Activated CD8-positive, alpha-beta memory T cell treated with anti-CD3 and anti-CD28 coated beads, Interleukin-2, amount 10 ng/mL, durations not matched to agents 7 days and 5 days (primary cell): ENCODE results near the gene LRRC26. TPM values are rescaled to one million over a fixed set of nuclear protein-coding genes. Genes with fewer than 3 reads are reported as not detected.

ENCODE experiments used
- ATAC-seq: fragments of 150-1000 bp; cut with Tn5 transposase; one replicate; pipeline ENCODE4 v1.10.0; 2021; ENCODE audit warnings: moderate library complexity
- CTCF ChIA-PET: fragments of 350-600 bp; sonication (Branson Sonifier 250); formaldehyde crosslinking; loops from one replicate; lab custom pipeline; 2021; ENCODE audit warnings: antibody characterized with exemption; lab: Charles Lee
- DNase-seq: peaks from one replicate; pipeline ENCODE4 v3.0.0-alpha.2; 2020
- H3K27ac Mint-ChIP-seq: one replicate; pipeline ENCODE4 v1.8.0; 2021; ENCODE audit warnings: mild to moderate bottlenecking, mixed read lengths
- H3K27me3 Mint-ChIP-seq: one replicate; pipeline ENCODE4 v1.8.0; 2021; ENCODE audit warnings: mixed read lengths
- H3K36me3 Mint-ChIP-seq: one replicate; pipeline ENCODE4 v1.8.0; 2021; ENCODE audit warnings: mild to moderate bottlenecking, mixed read lengths
- H3K4me1 Mint-ChIP-seq: one replicate; pipeline ENCODE4 v1.8.0; 2021; ENCODE audit warnings: mixed read lengths
- H3K4me3 Mint-ChIP-seq: one replicate; pipeline ENCODE4 v1.8.0; 2021; ENCODE audit warnings: mild to moderate bottlenecking, moderate library complexity, mixed read lengths
- H3K9me3 Mint-ChIP-seq: one replicate; pipeline ENCODE4 v1.8.0; 2022; ENCODE audit warnings: low read depth, mixed read lengths
- total RNA-seq, 2 experiments: library from RNA; stranded (reverse); gene quantifications; one replicate each; pipeline ENCODE4 v1.2.3, GENCODE V29; 2021

LRRC26 gene
- total RNA-seq, 2 experiments from 2014 or later = 0.30 TPM; not detected in 1

DNA sequence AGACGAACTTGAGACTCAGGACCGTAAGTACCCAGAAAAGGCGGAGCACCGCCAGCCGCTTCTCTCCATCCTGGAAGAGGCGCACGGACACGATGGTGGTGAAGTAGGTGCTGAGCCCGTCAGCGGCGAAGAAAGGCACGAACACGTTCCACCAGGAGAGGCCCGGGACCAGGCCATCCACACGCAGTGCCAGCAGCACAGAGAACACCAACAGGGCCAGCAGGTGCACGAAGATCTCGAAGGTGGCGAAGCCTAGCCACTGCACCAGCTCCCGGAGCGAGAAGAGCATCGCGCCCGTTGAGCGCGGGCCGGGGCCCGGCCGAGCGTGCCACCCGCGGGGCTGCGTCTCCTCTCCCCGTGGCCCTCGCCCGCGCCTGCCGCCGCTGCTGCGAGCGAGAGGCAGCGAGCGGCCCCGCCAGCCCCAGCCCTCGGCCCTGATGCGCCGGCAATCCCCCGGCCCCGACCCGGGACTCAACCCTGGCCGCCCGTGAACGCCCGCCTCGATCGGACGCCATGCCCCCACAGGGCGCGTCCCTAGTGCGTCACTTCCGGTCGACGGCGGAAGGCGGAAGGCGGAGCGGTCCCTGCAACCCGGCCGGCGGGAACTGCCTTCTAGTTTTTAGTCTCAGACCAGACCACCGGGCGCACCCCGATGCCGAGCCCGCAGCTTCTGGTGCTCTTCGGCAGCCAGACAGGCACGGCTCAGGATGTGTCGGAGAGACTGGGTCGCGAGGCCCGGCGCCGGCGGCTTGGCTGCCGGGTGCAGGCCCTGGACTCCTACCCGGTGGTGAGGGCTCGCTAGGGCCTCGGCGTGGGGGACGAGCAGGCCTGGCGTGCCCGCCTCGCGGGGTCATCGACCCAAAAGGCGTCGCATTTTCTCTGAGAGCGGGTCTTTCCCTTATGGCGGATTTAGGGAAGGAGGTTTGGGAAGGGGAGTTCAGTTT, 35.5 kb upstream of the LRRC26 start, which contains the start of the genes NDOR1 and TMEM203:
Gene NDOR1, plus strand, starts transcription at position 575 of the 944 bp plus-strand sequence. Its CDS starts 78 bp downstream, at position 653.
Gene TMEM203, minus strand, starts transcription at position 523 of the 944 bp plus-strand sequence. Its CDS starts 234 bp downstream, at position 289.
- H3K36me3 Mint-ChIP-seq = peaks cover 16% of the 10 kb centered on the region
- H3K4me1 Mint-ChIP-seq = peaks cover 44% of the 10 kb centered on the region
- CTCF ChIA-PET = interaction anchor here (0.8 to 8.1 kb wide), 10 partner anchors 10 to 78 kb away, joined by 3 to 55 read pairs (median 6); partner anchors contain the start of genes ANAPC2, RNF224, SSNA1 and TUBB4B
- H3K4me3 Mint-ChIP-seq = peak within 1 kb of the TSS; percentile 96
- ATAC-seq (peak; percentile 67), DNase-seq (peak; percentile 96)
- no peaks in the 10 kb centered on the region for H3K9me3 Mint-ChIP-seq
- H3K27me3 Mint-ChIP-seq = no peaks in the 10 kb centered on the region
- peak within 1 kb of the TSS; percentile 94 for H3K27ac Mint-ChIP-seq

DNA sequence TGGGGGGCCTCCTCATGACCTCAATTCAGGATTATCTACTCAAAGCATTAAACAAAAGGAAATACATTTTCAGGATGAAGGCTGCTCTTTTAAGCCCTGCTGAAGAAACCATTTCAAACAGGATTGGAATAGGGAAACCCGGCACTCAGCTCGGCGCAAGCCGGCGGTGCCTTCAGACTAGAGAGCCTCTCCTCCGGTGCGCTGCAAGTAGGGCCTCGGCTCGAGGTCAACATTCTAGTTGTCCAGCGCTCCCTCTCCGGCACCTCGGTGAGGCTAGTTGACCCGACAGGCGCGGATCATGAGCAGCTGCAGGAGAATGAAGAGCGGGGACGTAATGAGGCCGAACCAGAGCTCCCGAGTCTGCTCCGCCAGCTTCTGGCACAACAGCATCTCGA, 34.9 kb upstream of the LRRC26 start:
- peak overlapping the region; percentile 96 for H3K4me3 Mint-ChIP-seq
- peaks cover 14% of the 10 kb centered on the region for H3K36me3 Mint-ChIP-seq
- H3K4me1 Mint-ChIP-seq = peaks cover 44% of the 10 kb centered on the region
- no peak for ATAC-seq
- H3K27ac Mint-ChIP-seq = peak overlapping the region; percentile 94
- CTCF ChIA-PET = interaction anchor here (0.8 to 8.1 kb wide), 9 partner anchors 9 to 77 kb away, joined by 3 to 55 read pairs (median 7); partner anchors contain the start of genes ANAPC2, RNF224, SSNA1 and TUBB4B
- DNase-seq = no peak
- H3K9me3 Mint-ChIP-seq = no peaks in the 10 kb centered on the region
- H3K27me3 Mint-ChIP-seq = no peaks in the 10 kb centered on the region

DNA sequence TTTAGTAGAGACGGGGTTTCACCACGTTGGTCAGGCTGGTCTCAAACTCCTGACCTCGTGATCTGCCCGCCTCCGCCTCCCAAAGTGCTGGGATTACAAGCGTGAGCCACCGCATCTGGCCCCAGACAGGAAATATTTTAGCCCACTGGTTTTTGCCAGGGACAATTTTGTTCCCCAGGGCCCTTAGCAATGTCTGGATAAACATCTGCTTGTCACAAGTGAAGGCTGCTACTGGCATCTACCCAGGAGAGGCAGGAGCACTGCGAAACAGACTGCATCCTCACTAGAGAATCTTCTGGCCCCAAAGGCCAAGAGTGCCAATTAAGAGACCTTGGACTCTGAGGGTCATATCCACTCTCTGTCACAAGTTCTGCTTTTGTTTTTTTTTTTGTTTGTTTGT, 33.1 kb upstream of the LRRC26 start:
- no peaks in the 10 kb centered on the region for H3K27me3 Mint-ChIP-seq
- no peak overlapping the region for H3K4me3 Mint-ChIP-seq
- no peak for DNase-seq
- H3K36me3 Mint-ChIP-seq = peaks cover 10% of the 10 kb centered on the region
- CTCF ChIA-PET = interaction anchor here (1.1 to 8.1 kb wide), 2 partner anchors 14 to 83 kb away, joined by 4 to 55 read pairs; partner anchors contain the start of genes ANAPC2 and SSNA1
- ATAC-seq = no peak
- H3K27ac Mint-ChIP-seq = no peak overlapping the region
- H3K4me1 Mint-ChIP-seq = peaks cover 48% of the 10 kb centered on the region
- H3K9me3 Mint-ChIP-seq = no peaks in the 10 kb centered on the region

DNA sequence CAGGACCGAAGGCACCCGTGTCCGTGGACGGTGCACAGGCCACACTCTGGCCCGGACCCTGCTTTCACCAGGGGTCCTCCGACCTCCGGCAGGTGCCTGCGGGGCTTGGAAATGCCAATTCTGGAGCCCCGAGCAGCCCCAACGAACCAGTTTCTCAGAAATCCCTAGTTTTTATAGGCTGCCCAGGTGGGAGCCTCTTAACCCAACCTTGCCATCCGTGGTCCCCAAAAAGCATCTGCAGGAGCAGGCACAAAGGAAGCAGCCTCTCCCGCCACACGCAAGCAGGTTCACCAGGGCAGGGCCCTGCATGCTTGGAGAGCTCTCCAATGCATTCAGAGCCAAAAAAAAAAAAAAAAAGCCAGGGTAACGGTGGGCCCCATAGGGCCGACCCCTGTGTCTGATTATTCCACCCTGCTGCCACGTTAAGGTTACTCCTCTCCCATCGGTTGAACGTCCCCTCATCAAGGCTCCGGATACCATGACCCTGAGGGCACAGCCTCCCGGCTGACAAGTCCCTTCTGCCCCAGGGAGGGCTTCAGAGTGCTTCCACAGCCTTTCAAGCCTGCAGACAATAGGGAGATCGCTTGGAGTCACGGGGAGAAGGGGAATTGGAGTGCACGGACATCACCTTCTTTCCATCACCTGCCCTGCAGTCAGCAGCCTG, 31.5 kb upstream of the LRRC26 start:
- ATAC-seq (no peak), DNase-seq (no peak)
- Mint-ChIP-seq H3K27me3 (no peaks in the 10 kb centered on the region), H3K27ac (peak overlapping the region; percentile 83), H3K9me3 (no peaks in the 10 kb centered on the region), H3K4me3 (peak overlapping the region; percentile 85), H3K36me3 (peaks cover 3% of the 10 kb centered on the region), H3K4me1 (peaks cover 35% of the 10 kb centered on the region)
- CTCF ChIA-PET = interaction anchor here (0.6 to 8.1 kb wide), 12 partner anchors 9 to 155 kb away, joined by 3 to 55 read pairs (median 4); partner anchors contain the start of genes ANAPC2, RNF208, SSNA1 and TUBB4B

DNA sequence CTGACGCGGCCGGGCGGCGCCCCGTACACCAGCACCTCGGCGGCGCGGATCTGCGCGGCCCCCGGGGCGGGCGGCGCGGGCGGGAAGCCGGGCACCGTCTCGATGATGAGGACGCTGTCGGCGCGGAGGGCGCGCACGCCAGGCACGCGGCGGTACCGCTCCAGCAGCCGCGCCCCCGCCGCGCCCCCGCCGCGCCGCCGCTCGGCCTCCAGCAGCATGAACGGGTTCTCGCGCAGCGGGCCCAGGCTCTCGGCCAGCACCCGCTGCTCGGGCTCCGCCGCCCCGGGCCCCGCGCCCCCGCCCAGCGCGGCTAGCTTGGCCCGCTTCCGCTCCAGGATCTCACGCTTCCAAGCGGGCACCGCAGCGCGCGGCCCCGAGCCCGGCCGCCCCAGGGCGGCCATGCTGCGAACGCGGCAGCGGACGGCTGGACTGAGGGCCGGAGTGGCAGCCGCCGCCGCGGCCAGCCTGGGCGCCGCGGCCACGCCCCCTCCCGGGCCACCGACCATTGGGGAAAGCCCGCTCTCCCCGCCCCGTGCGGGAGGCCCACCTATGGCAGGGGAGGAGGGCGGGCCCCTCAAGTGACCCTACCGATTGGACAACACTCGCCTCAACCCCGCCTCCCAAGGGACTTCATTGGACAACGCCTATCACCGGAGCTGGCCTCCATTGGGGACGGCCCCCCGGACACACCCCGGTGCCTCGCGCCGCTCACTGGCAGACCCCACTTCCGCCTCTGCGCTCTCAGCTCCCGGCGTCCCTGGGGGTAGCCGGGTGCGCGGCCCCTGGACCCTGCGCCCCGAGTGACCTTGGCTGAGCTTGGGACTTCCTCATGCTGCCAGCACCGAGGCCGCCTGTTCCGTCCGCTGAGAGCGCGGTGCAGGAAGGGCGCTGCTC, 30.7 kb upstream of the LRRC26 start, which contains the start of gene TPRN:
Gene TPRN, minus strand, starts transcription at position 431 of the 894 bp plus-strand sequence. Its CDS starts 30 bp downstream, at position 401.
- H3K27me3 Mint-ChIP-seq = no peaks in the 10 kb centered on the region
- peak within 1 kb of the TSS; percentile 85 for H3K4me3 Mint-ChIP-seq
- no peaks in the 10 kb centered on the region for H3K9me3 Mint-ChIP-seq
- peaks cover 31% of the 10 kb centered on the region for H3K4me1 Mint-ChIP-seq
- CTCF ChIA-PET = interaction anchor here (0.6 to 8.1 kb wide), 12 partner anchors 8 to 154 kb away, joined by 3 to 55 read pairs (median 4); partner anchors contain the start of genes ANAPC2, RNF208, SSNA1 and TUBB4B
- peak; percentile 100 for DNase-seq
- ATAC-seq = peak; percentile 95
- H3K27ac Mint-ChIP-seq = peak within 1 kb of the TSS; percentile 83
- peaks cover 3% of the 10 kb centered on the region for H3K36me3 Mint-ChIP-seq

DNA sequence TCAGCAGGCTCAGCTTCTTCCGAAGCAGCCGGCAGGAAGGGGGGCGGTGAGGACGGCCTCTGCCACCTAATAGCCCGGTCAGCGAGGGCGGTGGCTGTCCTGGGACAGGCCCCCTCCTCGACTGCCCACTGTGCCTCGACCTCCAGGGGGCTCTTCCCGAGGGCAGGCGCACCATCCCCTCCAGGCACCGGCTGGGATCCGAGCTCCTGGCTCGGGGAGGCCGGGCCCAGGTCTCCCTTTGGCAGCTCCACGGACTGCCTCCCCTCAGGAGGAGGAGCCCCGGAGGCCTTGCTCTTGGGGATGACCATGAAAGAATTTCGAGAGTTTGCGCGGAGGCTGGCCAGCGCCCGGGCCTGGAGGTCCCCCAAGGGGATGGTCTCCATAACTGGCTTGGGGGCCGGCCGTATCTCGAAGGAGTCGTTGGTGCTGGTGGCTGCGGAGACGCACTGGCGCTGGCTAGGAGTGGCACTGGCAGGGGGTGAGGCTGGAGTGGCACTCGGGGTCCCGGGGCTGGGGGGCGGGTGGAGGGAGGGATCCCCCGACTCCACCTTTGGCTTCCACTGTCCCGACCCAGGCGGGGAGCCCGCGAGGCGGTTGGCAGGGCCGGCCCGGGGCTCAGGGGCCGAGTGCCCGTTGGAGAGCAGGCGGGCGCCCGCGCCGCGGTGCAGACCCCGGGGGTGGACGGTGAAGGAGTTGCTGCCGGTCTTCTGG, 29.7 kb upstream of the LRRC26 start:
- H3K36me3 Mint-ChIP-seq = peaks cover 2% of the 10 kb centered on the region
- no peak overlapping the region for H3K27ac Mint-ChIP-seq
- CTCF ChIA-PET = interaction anchor here (2.5 to 3.4 kb wide), 2 partner anchors 10 to 37 kb away, joined by 8 to 12 read pairs; partner anchors contain the start of genes ANAPC2 and SSNA1
- no peak for ATAC-seq
- peak overlapping the region; percentile 62 for H3K4me3 Mint-ChIP-seq
- H3K4me1 Mint-ChIP-seq = peaks cover 28% of the 10 kb centered on the region
- no peak for DNase-seq
- no peaks in the 10 kb centered on the region for H3K9me3 Mint-ChIP-seq
- no peaks in the 10 kb centered on the region for H3K27me3 Mint-ChIP-seq

DNA sequence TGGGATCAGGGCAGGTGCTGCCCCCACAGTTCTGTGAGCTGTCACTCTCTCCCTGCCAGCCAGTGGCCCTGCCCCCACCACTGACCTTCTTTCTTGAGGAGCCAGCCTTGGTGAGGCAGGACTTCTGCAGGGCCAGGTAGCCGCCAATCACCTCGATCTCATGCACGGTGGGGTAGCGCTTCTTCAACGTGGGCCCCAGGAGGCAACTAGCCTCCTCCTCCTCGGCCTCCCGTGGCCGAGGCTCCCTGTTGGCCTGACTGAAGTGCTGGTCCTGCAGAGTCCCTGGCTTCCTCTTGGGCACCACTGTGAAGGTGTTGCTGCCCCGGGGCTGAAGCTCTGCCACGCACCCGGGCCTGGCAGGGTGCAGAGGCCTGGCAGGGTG, 29.0 kb upstream of the LRRC26 start:
- ATAC-seq (no peak), DNase-seq (no peak)
- Mint-ChIP-seq H3K4me1 (peaks cover 22% of the 10 kb centered on the region), H3K9me3 (no peaks in the 10 kb centered on the region), H3K27ac (no peak overlapping the region), H3K4me3 (no peak overlapping the region), H3K36me3 (no peaks in the 10 kb centered on the region), H3K27me3 (no peaks in the 10 kb centered on the region)
- CTCF ChIA-PET = interaction anchor here (1.4 to 3.4 kb wide), 3 partner anchors 10 to 84 kb away, joined by 3 to 12 read pairs (median 8); partner anchors contain the start of genes ANAPC2 and SSNA1

DNA sequence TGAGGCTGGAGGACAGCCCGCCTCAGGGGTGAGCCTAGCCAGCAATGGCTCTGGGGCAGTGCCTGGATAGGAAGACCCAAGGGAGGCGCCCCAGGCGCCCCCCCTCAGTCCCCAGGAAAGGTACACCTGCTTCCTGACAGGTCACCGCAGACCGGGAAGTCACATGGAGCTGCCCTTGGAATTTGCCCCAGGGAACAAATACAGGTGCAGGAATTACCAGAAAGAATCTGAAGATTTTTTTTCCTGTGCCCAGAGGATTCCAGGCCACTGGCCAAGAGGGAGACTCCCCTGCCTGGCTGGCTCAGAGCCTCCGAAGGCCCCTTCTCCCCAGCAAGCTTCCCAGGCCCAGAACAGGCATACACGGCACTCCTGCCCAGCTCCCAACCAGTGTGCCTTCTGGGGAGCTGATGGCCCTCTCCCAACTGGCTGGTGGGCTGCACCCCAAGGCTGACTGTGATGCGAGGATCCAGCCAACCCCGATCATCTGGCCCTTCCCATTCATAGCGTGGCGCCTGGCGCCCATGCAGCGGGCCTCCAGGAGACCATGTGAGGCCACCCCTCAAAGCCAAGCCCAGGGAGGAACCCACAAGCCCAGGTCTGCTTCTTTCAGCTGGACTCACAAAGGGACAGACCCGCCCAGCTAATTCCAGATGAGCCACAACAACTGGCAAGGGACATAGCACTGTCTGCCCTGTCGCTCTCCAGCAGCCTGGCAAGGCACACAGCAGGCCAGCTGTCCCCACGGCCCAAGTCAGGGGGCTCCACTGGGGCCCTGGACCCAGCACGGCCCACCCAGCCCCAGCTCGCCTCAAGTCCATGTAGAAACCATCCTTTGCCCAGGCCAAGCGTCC, 28.4 kb upstream of the LRRC26 start:
- H3K36me3 Mint-ChIP-seq = no peaks in the 10 kb centered on the region
- no peak overlapping the region for H3K4me3 Mint-ChIP-seq
- CTCF ChIA-PET = interaction anchor here (1.4 to 3.4 kb wide), 3 partner anchors 9 to 83 kb away, joined by 3 to 12 read pairs (median 8); partner anchors contain the start of genes ANAPC2 and SSNA1
- no peak overlapping the region for H3K27ac Mint-ChIP-seq
- H3K27me3 Mint-ChIP-seq = no peaks in the 10 kb centered on the region
- ATAC-seq = no peak
- DNase-seq = no peak
- H3K4me1 Mint-ChIP-seq = peaks cover 20% of the 10 kb centered on the region
- no peaks in the 10 kb centered on the region for H3K9me3 Mint-ChIP-seq

DNA sequence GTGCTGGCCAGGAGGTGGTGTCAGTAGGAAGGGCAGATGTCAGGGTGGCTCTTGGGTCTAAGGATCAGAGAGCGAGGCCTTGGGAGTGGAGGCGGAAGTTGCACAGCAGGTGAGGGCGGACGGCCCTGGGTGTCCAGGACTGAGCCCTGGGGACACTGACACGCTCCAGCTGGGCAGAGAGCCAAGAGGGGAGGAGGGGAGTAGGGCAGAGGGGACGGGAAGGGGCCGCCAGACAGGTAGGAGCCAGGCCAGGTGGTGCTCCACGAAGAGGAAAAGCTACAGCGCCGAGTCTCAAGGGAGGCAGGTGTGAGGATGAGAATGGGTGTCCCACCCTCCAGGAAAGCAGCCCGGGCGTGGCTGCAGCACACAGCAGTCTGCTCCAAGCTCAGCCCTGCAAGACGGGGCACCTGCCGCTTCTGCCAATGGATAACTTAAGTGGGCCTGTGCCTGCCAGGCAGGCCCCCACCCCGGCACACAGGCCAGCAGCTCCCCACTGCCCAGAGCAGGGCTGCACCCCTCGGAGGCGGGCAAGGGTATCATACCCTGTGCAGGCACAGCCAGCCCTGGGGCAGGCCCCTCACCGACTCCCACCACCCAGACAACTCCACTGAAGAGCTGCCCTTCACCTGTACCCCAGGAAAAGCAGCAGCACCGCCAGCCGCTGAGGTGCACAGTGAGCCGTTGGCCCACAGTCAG, 25.8 kb upstream of the LRRC26 start:
- CTCF ChIA-PET = interaction anchor here (1.8 kb wide), 1 partner anchor 9 kb away, joined by 4 read pairs; the partner anchor contains the start of genes NDOR1 and TMEM203
- ATAC-seq (no peak), DNase-seq (no peak)
- H3K36me3 Mint-ChIP-seq = no peaks in the 10 kb centered on the region
- no peak overlapping the region for H3K4me3 Mint-ChIP-seq
- H3K9me3 Mint-ChIP-seq = no peaks in the 10 kb centered on the region
- H3K27ac Mint-ChIP-seq = no peak overlapping the region
- H3K27me3 Mint-ChIP-seq = no peaks in the 10 kb centered on the region
- peaks cover 6% of the 10 kb centered on the region for H3K4me1 Mint-ChIP-seq

DNA sequence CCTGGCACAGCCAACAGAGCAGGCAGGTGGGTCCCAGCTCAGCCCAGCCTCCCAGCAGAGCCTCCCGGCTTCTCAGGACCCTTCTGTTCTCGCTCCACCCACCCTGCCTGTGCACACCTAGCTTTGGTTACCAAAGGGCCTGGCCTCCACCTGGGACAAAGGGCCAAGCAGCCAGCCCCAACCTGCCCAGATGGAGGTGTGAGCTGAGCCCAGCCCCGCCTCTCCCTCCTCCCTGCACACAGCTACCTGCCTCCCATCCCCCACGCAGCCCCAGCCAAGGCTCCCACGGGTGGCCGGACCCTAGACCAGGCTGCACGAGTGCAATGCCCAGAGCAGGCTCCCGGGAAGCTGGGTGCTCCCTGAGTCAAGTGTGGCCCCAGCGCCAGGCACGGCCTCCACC, 25.1 kb upstream of the LRRC26 start:
- Mint-ChIP-seq H3K27ac (no peak overlapping the region), H3K27me3 (no peaks in the 10 kb centered on the region), H3K4me3 (no peak overlapping the region), H3K9me3 (no peaks in the 10 kb centered on the region), H3K4me1 (peaks cover 12% of the 10 kb centered on the region), H3K36me3 (peaks cover 2% of the 10 kb centered on the region)
- CTCF ChIA-PET = interaction anchor here (1.8 kb wide), 1 partner anchor 10 kb away, joined by 4 read pairs; the partner anchor contains the start of genes NDOR1 and TMEM203
- no peak for ATAC-seq
- DNase-seq = no peak
